ENCODE results near the gene PRKACB.
A peak's percentile ranks its signal among the peaks of the same experiment; 100 is the strongest.
"Not testable (repeated sequence)": the region's sequence is repeated elsewhere in the genome, so short reads cannot be mapped to it uniquely, and the experiment has no call there.

The PRKACB gene

GRCh38 chr1:84269306-84269705 is 125.2 kb downstream of the PRKACB start:
- no peak for DNase-seq (ENCODE audit: low spot score)

DNA sequence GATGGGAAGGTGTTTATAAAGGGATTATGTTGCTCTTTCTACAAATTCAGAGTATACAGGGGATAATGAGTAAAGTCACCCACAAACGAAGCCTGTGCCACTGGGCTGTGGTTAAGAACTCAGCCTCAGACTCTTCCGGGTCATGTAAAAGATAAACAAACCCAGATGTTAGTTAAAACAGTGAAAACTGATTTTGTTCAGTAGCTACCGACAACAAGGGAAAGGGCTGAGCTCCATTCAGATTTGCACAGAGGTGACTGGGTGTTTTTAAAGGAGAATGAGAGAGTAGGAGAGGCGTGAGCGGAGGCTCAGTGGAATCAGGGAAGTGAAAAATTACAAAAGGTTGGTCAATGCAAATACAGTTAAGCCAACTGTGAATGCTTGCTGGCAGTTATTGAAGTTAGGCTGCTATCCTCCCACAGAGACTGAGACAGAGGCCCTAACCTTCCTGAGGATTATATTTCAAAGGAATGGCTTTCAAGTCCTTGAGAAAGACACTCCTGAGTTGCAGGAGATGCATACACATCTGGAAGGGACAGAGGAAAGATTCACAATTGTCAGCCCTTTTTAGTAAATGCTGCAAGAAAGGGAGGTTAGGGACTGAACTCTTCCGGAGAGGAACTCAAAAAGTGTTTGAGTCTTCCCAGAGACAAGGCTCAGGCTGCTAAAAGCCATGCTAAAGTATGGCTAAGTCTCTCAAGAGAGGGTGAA is 127.5 kb downstream of the PRKACB start:
- peak; percentile 38 for DNase-seq (ENCODE audit: low spot score)

DNA sequence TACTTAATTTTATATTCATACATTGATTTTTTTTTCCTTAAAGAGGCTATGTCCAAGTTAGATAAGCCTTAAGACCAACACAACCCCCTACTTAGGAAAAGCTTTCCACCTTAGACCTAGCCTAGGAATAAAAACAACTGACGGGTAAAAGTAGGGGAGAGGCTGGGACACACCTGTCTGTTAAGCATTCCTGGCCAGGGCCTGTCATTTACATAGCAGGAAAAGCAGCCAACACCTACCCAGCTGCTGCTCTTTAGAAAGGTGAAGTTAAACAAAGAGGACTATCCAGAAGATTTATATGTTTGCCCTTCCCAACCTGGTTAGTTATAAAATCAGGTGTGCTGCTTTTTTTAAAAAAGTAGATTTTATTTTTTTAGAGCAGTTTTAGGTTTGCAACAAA is 128.3 kb downstream of the PRKACB start:
- DNase-seq (ENCODE audit: low spot score) = no peak

- no peak for DNase-seq (ENCODE audit: low spot score)
These were observed 133.4 kb downstream of the PRKACB start for GRCh38 chr1:84277343-84278059.

DNA sequence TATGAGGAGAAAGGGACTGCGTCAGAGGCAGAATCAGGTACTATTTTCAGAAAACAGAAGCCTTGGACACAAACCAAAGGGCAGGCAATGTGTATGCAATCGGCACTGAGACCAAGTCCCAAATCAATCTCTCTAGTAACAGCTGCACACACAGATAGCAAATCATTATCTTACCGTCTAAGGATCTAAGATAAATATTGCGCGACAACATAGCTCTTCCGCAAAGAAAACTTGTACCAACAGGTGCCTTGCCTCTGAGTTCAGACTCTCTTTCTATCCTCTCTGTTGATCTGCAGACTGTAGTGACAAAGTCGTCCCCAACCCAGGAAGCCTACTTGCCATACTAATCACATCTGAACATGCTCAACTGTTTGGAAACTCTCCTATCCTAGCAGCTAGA is 134.8 kb downstream of the PRKACB start:
- DNase-seq (ENCODE audit: low spot score) = no peak

- no peak for DNase-seq (ENCODE audit: low spot score)
These were observed 136.8 kb downstream of the PRKACB start for GRCh38 chr1:84280912-84281311.

GRCh38 chr1:84282780-84283333 is 138.8 kb downstream of the PRKACB start:
- DNase-seq (ENCODE audit: low spot score) = no peak

- DNase-seq (ENCODE audit: low spot score) = no peak
These were observed 139.3 kb downstream of the PRKACB start for GRCh38 chr1:84283381-84283780.

- DNase-seq (ENCODE audit: low spot score) = no peak
These were observed 142.0 kb downstream of the PRKACB start for GRCh38 chr1:84286071-84286470.

DNA sequence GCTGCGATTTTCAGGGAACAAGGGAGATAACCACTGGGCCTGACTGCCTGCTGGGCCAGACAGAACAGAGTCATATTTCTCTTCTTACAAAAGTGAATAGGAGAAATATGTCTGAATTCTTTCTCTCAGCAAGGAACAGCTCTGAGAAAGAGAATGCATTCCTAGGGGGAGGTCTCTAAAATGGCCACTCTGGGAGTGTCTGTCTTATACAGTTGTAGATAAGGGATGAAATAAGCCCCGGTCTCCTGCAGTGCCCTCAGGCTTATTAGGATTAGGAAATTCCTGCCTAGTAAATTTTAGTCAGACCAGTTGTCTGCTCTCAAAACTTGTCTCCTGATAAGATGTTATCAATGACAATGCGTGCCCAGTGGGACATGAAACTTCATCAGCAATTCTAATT is 143.3 kb downstream of the PRKACB start:
- not testable (repeated sequence) for DNase-seq (ENCODE audit: low spot score)

All from AG20443 (cell line).